IPS-NIHi7 (cell line): Measurements from ENCODE around the gene GRK6.

Source experiments
- DNase-seq: peaks from one replicate; pipeline ENCODE4 v3.0.0; 2012; ENCODE audit warnings: mixed read lengths; ENCODE audit errors: extremely low spot score

Gene GRK6

GRCh38 chr5:177470759-177471536 lies 44.5 kb downstream of the GRK6 start:
- no peak for DNase-seq

DNA sequence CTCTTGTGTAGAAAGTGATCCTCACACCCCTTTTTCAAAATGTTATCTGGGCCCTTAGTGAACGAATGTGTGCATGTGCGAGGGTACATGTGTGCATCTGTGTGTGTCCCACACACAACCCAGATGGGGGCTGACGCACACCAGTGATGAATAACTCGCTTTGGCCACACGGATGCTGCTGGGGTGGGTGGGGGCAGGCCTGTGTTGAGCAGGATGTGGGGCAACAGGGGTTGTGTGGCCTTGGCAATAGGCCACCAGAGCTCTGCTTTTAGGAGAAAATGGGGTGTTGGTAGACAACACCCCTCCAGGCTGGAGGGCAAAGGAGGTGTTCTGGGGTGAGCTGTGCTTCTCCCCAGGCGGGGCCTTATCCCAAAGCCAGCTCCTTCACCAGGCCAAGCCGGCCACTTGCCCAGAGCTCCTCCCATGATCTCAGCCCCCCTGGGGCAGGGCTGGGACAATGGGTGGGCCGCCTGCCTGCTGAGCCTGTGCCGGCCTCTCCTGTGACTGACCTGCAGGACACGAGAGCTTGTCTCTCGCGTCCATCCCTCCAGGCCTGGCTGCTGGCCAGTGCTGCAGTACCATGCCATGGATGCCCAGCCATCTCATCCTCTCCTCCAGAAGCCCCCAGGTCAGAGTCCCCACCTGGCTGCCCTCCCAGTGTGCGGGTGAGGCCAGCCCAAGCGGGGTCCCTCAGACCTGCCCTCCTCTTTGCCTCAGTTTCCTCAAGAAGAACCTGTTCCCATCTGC lies 45.3 kb downstream of the GRK6 start:
- no peak for DNase-seq

GRCh38 chr5:177472460-177473442 lies 46.3 kb downstream of the GRK6 start:
- DNase-seq, result peak; percentile 54

- peak; percentile 88 for DNase-seq
Observed at GRCh38 chr5:177473443-177474001, 47.0 kb downstream of the GRK6 start, which contains the start of gene DBN1. Gene DBN1 (minus strand): TSS chr5:177473634. CDS start chr5:177473521, 113 bp downstream.

DNA sequence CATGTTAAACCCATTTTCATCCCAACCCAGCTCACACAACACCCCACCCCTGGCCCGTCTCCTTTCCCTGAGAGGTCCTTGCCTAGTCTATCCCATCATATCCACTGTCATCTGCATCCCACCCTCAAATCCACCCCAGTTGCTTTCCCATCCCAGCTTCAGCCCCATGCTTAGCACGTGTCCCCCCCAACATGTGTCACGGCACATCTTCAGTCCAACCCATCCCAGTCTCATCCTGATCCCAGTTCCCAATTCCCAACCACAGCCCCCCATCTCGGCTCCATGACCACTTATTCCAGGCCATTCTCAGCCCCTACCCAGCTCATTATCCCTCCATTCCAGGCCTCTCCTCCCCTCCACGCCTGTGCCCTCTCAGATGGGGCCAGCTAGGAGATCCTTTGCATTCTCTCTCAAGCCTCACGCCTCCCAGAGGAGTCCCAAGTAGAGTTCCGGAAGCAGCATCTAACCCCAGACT lies 47.6 kb downstream of the GRK6 start:
- no peak for DNase-seq

- DNase-seq, result no peak
Observed at GRCh38 chr5:177474846-177475562, 48.5 kb downstream of the GRK6 start.

- DNase-seq, result no peak
Observed at GRCh38 chr5:177475563-177476427, 49.3 kb downstream of the GRK6 start.

- DNase-seq, result no peak
Observed at GRCh38 chr5:177476531-177477233, 50.2 kb downstream of the GRK6 start.

GRCh38 chr5:177477701-177478477 lies 51.4 kb downstream of the GRK6 start:
- no peak for DNase-seq

GRCh38 chr5:177478711-177479646 lies 52.5 kb downstream of the GRK6 start:
- no peak for DNase-seq

- DNase-seq, result no peak
Observed at GRCh38 chr5:177479774-177480173, 53.3 kb downstream of the GRK6 start.

- DNase-seq, result no peak
Observed at GRCh38 chr5:177482359-177482795, 55.9 kb downstream of the GRK6 start.

DNA sequence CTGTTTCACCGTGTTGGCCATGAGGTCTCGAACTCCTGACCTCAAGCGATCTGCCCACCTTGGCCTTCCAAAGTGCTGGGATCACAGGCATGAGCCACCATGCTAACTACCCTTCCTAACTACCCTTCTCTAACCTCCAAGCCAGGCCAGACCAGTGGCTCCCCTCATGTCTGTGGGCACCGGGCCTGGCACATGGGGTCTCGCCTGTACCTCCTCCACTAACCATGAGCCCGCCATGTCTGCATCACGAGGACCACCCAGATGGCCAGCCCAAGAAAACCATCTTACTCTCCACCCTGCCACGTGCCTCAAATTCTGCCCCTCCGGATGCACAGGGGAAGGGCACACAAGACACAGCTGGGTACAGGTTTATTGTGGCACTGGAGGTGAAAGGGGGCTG lies 56.6 kb downstream of the GRK6 start:
- no peak for DNase-seq

DNA sequence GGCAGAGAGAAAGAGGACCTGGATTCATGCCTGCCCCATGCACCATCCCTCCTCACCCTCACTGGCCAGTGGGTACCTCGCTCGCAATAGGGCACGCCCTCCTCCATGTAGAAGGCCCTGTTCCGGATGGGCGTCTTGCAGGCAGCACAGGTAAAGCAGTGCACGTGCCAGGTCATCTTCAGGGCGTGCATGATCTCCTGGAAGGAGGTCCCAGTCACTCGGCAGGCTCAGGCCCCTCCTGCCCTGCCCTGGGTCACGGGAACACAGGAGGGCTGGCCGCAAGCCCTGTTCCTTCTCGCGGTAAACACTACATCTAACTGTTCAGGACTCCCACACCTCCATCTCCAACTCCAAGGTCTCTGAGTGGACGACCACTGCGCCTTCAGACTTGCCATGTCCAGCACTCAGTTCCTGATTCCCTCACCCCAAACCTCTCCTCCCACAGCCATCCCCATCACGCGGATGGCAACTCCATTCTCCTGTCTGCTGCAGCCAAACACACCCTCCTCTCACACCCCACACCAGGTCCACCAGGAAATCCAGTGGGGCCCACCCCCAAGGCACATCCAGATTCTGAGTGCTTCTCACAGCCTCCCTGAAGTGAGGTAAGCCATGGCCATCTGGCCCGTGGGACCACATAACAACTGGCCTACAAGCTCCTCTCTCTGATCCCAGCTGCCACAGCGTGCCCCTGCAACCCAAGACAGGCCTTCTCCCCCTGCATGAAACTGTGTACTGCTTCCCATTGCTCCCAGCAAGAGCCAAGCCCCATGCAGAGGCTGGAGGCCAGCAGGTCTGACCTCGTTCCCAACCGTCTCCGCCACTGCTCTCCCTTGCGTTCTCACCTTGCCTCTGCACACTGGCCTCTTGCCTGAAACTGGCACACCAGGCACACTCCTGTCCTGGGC lies 57.8 kb downstream of the GRK6 start:
- no peak for DNase-seq

GRCh38 chr5:177484902-177485549 lies 58.5 kb downstream of the GRK6 start:
- no peak for DNase-seq
